KOPT-K1 (cell line): ENCODE results near the gene GBX2.

ENCODE experiments used
- H3K27ac ChIP-seq: fragments of 200-600 bp; sonication (generic); 2 replicates; pipeline ENCODE4 v1.5.1; 2016; ENCODE audit warnings: antibody characterized with exemption, mild to moderate bottlenecking, low read depth, low read length; ENCODE audit not compliant: poor library complexity, severe bottlenecking
- H3K36me3 ChIP-seq: fragments of 200-600 bp; sonication (generic); 2 replicates; pipeline ENCODE4 v1.5.1; 2017; ENCODE audit warnings: antibody characterized with exemption, mild to moderate bottlenecking, low read length, moderate library complexity; ENCODE audit not compliant: insufficient read depth
- H3K9me3 ChIP-seq: fragments of 200-600 bp; sonication (generic); 2 replicates; pipeline ENCODE4 v1.5.1; 2017; ENCODE audit warnings: antibody characterized with exemption, low read length, mild to moderate bottlenecking; ENCODE audit not compliant: insufficient read depth, poor library complexity, severe bottlenecking

Gene GBX2

DNA sequence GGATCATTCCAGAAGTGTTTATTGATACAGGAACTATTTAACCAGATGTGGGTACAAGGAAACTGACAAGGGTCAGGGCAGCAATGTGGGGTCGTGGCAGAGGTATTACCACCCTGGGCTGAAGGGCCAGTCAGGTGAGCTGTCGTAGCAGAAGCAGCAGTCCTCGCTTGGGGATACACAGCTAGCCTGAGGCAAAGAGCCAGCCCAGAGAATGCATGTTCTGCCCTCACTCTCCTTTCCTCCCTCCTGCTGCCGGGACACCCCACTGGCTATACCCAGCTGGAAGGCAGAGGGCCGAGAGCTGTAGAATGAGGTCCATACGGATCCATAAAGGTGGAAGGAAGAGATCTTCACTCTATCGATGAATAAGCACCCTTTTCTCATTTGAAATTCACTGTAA lies 32.2 kb upstream of the GBX2 start:
- no peak overlapping the region for H3K27ac ChIP-seq
- no peaks in the 10 kb centered on the region for H3K9me3 ChIP-seq
- no peaks in the 10 kb centered on the region for H3K36me3 ChIP-seq

DNA sequence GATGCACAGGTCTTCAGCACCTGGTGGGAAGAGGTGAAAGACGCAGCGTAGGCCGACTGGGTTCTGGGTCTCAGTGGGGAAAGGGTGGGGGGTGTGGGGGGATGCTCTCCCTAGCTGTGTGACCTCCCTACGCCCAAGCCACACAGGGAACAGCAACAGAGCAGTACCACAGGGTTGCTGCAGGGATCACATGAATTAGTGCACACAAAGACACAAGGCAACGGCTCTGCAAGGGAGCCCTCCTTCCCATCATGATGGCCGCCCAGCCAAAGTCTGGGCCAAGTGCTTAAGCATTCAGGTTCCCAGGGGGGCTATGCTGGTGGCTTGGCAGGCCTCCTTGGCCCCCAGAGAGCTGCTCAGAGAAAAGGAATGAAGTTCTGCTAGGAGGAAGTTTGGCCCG lies 28.2 kb upstream of the GBX2 start:
- Histone ChIP-seq H3K36me3 (no peaks in the 10 kb centered on the region), H3K27ac (no peak overlapping the region), H3K9me3 (no peaks in the 10 kb centered on the region)

DNA sequence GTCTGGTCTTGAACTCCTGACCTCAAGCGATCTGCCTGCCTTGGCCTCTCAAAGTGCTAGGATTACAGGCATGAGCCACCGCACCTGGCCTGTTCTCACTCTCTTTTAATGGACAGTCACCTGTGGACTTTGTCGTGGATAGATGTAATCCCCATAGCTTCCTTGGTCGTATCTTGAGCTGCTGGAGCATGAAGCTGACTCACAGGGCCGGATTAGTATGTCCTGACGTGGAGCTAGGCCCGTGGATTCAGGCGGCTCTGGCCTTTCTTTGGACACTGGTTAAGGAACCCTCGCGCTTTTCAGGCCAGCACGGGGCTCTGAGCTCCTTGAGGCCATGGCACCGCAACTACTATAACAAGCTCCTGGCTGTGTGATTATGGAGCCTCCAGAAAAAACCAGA lies 27.5 kb upstream of the GBX2 start:
- Histone ChIP-seq H3K36me3 (no peaks in the 10 kb centered on the region), H3K27ac (no peak overlapping the region), H3K9me3 (no peaks in the 10 kb centered on the region)

DNA sequence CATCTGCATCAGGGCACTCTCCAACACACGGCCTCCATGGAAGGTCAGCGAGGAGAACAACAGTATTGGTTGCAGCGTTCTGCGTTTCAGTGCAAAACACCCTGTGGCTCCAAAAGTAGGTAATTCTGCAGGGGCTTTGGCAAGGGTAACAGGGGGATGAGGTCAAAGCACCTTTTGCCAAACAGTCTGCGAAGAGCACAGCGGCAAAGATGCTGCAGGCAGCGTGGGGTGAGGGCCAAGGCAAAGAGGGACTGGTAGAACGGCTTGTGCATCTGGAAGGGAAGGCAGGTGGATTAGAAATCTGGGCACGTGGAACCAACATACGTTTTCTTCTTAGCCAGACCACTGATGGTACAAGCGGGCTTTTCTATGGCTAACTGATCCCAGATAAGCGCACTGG lies 26.6 kb upstream of the GBX2 start:
- Histone ChIP-seq H3K36me3 (no peaks in the 10 kb centered on the region), H3K27ac (no peak overlapping the region), H3K9me3 (no peaks in the 10 kb centered on the region)

DNA sequence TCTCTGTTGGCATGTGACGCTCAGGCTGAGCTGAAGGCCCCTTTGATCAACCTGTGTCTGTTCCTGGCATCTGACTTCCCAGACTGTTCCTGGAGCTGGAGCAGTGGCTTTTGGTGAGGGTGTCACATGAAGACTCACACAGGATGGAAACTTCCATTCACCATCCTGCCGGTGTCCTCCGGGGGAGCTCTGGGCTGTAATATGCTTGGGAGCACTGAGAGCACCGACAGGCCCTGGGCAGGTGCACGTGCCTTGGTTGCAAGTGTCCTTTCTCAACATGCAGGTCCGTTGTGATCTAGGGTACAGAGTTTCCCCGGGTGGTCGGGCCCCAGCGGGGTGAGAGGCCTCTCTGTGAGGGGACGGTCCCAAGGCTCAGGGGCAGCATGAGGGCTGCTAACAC lies 24.8 kb upstream of the GBX2 start:
- Histone ChIP-seq H3K36me3 (no peaks in the 10 kb centered on the region), H3K27ac (no peak overlapping the region), H3K9me3 (no peaks in the 10 kb centered on the region)

DNA sequence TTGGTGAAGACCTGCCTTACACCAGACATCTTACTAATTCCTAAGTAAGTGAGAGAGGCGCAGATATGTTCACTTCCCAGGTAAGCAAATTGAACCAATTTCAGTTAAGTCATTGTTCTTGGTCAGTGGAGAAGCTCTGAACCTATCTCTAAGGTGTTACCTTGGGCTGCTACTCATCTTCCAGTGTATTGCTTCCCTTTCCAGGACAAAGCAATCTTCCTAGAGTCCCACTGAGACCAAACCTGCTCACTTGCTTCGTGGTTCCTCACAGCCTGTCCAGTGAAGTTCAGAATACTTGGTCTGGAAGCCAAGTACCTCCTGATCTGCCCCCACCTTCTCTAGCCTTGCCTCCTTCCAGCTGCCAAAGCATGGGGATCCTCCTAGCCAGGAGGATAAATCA lies 22.5 kb upstream of the GBX2 start:
- H3K27ac ChIP-seq, result no peak overlapping the region
- no peaks in the 10 kb centered on the region for H3K9me3 ChIP-seq

DNA sequence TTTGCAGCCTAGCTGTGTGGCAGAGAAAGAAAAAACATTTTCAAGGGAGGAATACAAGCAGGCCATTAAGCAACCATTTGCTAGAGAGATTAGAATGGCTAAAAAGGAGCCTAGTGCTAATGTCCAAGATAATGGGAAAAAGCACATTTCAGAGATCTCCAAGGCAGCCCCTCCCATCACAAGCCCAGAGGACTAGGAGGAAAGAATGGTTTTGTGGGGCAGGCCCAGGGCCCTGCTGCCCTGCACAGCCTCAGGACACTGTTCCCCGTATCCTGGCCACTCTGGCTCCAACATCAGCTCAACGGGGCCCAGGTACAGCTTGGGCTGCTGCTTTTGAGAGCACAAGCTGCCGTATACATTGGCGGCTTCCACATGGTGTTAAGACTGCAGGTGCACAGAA lies 16.5 kb upstream of the GBX2 start:
- Histone ChIP-seq H3K36me3 (no peaks in the 10 kb centered on the region), H3K9me3 (peaks cover 7% of the 10 kb centered on the region), H3K27ac (no peak overlapping the region)

More for the DNA sequence above, 22.5 kb upstream of the GBX2 start:
- H3K36me3 ChIP-seq, result no peaks in the 10 kb centered on the region

DNA sequence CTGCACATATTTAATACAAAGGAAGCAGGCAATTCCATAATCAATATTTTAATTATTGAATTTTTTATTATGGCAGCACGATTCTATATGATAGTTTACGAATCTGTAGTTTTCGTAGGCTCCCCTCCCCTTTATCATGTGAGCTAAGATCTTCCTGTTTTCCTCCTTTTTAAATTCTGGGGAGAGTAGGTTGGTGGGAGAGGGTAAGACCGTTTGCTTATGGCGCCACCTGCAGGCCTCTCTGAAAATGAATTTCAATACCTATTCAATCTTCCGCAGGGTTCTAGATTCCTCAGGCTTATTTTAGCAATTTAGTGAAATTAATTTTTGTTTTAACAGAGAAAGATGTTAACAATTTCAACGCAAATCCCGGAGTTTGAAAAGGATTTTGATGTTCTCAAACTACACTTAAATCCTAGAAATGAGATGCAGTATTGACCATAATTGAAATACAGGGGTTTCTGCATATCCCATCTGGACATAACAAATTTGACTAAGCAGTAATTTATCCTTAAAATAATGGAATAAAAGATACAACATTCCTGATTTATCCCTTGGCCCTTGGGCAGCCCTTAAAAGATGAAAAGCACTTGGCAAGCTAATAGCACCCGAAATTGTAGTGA lies 12.8 kb upstream of the GBX2 start:
- Histone ChIP-seq H3K27ac (no peak overlapping the region), H3K36me3 (no peaks in the 10 kb centered on the region), H3K9me3 (peaks cover 7% of the 10 kb centered on the region)

DNA sequence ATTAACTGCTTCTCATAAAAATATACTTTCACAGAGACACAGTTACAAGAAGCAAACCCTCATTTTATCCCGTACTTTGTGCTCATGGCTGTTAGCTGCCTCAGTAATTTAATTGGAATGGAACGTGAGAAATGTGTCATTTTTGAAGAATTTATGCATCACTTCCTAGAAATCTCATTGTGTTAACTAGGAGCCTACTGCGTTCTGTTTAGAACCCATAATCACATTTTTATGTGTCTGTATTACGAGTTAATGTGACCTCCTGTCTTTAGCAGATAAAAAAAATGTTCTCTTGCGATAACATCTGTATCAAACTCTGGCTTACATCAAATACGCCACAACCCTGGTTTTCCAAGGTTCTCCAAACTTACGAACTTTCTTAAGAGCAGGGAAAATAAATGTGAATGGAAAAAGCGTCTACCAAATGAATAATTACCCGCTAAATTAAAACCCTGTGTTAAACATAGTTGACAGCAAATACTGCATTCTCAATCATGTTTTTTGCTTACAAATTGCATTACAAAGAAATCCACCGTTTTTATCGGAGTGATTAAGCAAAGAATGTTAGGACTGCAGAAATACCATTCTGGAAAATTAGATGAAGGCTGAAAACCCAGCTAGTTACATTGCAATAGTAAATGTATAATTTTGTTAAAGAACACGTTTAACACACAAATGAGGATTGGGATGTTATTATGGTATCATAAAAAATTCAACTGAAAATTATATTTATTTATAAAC lies 12.1 kb upstream of the GBX2 start:
- no peak overlapping the region for H3K27ac ChIP-seq
- peaks cover 7% of the 10 kb centered on the region for H3K9me3 ChIP-seq
- no peaks in the 10 kb centered on the region for H3K36me3 ChIP-seq

DNA sequence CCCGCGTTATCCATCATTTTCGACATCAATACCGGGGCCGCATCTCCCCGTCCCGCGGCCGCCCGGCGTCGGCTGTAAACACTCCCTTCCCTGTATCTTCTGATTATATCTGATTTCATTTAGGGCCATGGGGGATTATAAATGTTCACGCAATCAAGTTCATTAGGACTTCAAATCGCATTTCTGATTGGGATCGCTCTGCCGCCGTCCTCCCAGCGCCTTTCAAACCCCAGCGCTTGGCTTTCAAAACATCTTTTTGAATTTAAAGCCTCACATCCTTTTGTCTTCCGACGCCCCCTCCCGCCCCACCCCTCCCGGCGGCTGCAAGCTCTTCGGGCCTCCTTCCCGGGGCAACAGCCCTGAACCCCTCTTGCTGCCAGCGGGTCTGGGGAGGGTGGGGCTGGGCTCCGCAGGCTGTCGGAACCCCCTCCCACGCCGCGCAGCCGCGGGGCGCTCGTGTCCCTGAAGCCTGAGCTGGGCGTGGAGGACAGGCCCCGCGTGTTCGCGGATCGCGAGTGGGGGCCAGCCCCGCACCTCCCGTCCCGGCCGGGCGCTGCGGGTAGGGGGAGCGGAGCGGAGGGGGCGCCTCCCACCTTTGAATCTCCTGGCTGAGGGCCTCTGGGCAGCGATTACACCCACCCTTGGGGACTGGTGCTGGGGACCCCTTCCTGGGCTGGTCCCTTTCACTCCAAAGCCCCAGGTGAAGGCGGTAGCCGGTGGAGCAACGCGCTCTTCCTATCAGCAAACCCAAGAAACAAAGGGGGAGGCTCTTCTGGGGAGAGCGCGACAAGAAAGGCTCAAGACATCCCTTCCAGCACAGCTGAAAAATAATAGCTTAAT lies 11.3 kb upstream of the GBX2 start:
- H3K27ac ChIP-seq, result no peak overlapping the region
- no peaks in the 10 kb centered on the region for H3K36me3 ChIP-seq
- H3K9me3 ChIP-seq, result no peaks in the 10 kb centered on the region

DNA sequence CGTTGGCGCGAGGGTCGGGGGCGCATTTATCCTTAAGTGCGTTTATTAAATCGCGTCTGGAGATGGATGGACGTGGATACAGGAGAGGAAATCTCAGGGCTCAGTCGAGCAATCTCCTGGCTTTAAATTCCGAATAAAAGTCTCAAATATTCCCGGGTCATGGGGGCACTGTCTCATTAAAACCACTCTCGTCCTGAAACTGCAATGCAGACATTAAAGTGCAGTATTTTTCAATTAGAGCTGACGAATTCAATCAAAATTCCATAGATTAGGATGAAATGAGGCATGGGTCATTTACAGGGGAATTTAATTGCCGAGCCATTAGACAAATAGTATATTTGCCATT lies 10.7 kb upstream of the GBX2 start:
- Histone ChIP-seq H3K27ac (no peak overlapping the region), H3K36me3 (no peaks in the 10 kb centered on the region), H3K9me3 (no peaks in the 10 kb centered on the region)

DNA sequence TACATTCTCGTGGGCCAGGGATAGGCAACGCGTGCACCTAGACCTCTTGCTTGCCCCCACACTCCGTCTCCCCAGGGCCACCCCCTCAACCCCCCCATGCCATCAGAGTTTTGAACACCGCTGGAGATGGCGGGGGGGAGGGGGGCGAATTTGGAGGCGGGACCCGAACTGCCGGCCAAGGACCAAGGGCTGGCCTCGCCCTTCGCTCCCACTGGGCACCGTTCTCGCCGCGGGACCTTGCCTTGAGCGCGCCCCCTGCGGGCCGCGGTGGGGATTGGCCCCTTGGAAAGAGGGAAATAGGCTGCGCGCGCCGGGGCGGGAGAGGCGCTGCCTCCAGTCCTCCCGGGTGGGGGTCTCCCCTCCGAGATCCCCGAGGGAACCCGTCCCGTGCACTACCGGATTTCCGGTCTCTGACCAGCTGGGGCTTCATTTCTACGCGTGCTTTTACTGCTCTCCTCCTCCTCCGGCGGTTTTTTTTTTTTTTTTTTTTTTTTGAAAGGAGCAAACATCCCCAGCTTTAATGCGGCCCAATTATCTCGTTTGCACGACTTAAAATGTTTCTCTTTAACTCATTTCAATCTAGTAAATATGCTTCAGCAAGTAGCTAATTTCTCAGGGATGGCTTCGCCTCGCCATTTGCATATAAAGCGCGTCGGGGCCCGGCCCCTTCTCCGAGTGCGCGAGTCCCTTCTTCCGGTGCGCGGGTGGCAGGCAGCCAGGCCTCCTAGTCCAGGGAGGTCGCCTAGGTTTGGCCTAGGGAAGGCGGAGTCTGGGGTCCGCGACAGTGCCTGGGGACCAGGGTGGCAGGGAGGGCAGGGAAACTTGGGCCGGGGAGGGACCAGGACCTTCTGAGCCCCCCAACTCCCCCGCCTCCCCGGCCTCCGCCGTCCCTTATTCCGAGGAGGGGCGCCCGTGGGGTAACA lies 10.0 kb upstream of the GBX2 start:
- Histone ChIP-seq H3K27ac (no peak overlapping the region), H3K9me3 (no peaks in the 10 kb centered on the region), H3K36me3 (no peaks in the 10 kb centered on the region)

DNA sequence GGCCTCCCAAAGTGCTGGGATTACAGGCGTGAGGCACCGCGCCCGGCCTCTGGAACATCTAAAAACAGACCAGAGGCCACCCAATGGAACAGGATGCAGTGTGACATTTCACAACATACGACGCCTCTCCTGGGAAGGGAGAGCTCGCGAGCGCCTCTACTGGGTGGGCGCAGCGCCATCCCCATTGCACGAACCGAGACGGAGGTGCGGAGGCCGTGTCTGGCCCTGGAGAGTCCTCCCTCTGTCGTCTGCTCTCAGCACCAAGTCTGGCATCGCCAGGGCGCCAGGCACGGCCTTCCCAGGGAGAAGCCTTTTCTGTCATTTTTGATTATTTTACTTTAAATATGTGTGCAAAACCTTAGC lies 9.4 kb upstream of the GBX2 start:
- H3K27ac ChIP-seq, result no peak overlapping the region
- H3K36me3 ChIP-seq, result no peaks in the 10 kb centered on the region
- H3K9me3 ChIP-seq, result no peaks in the 10 kb centered on the region

DNA sequence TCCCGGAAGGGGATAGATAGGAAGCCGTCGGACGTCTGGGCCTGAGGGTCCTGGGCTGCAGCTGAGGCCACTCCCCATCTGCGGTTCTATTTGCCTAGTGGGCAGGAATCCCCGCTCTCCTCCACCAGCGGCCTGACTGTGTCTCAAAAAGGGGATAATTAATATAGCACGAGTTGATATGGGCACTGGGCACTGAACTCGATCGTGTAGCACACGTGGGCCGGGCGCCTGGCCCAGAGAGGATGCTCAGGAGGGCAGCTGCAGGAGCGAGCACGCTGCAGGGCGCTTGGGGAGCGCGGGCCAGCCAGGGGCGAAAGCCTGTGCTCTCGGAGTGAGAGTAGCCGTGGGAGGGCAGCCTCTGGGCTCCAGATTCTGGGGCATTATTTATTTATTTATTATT lies 8.8 kb upstream of the GBX2 start:
- Histone ChIP-seq H3K9me3 (no peaks in the 10 kb centered on the region), H3K36me3 (no peaks in the 10 kb centered on the region), H3K27ac (no peak overlapping the region)

DNA sequence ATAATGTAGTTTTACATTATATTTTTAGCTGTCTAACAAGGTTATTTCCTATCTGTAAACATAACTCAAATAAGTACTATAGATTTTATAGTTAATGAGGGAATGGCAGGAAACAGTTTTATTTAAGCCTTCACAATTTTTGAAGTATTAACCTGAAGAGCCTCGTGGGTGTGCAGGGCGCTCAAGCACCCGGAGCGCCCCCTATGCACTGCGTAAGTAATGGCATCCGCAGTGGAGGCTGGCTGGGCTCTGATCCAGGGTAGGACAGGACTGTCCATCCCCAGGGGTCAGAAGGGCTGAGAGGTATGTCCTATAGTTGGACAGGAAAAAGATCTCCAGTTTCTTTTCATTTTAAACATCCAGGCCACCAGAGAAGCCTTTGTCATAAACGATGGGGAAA lies 8.2 kb upstream of the GBX2 start:
- Histone ChIP-seq H3K27ac (no peak overlapping the region), H3K9me3 (no peaks in the 10 kb centered on the region), H3K36me3 (no peaks in the 10 kb centered on the region)
